Activated B cell treated with CpG ODN at 0.5 μM for 24 hours (primary cell): ENCODE measurements around the gene GEN1. TPM values are rescaled to one million over a fixed set of nuclear protein-coding genes. Genes with fewer than 3 reads are reported as not detected.
"Not testable (repeated sequence)": the region's sequence is repeated elsewhere in the genome, so short reads cannot be mapped to it uniquely, and the experiment has no call there.

Experiments used
- ATAC-seq: fragments of 200-7000 bp; cut with Tn5 transposase; one replicate; pipeline ENCODE4 v1.10.0; 2021; ENCODE audit warnings: low read depth, mild to moderate bottlenecking, moderate library complexity
- CTCF ChIA-PET: fragments of 350-600 bp; sonication (Branson Sonifier 250); formaldehyde crosslinking; loops from one replicate; lab custom pipeline; 2021; ENCODE audit warnings: antibody characterized with exemption; lab: Charles Lee
- POLR2A ChIA-PET: fragments of 350-600 bp; sonication (Branson Sonifier 250); formaldehyde crosslinking; loops from one replicate; lab custom pipeline; 2021; ENCODE audit warnings: antibody characterized with exemption; lab: Charles Lee
- DNase-seq: peaks from one replicate; pipeline ENCODE4 v3.0.0; 2022
- H3K27ac Mint-ChIP-seq: one replicate; pipeline ENCODE4 v1.8.0; 2020; ENCODE audit warnings: mixed read lengths
- H3K27me3 Mint-ChIP-seq: one replicate; pipeline ENCODE4 v1.8.0; 2021; ENCODE audit warnings: mixed read lengths
- H3K36me3 Mint-ChIP-seq: one replicate; pipeline ENCODE4 v1.8.0; 2021; ENCODE audit warnings: low read depth, mixed read lengths
- H3K4me1 Mint-ChIP-seq: one replicate; pipeline ENCODE4 v1.8.0; 2021; ENCODE audit warnings: mixed read lengths
- H3K4me3 Mint-ChIP-seq: one replicate; pipeline ENCODE4 v1.8.0; 2020; ENCODE audit warnings: mild to moderate bottlenecking, mixed read lengths
- H3K9me3 Mint-ChIP-seq: one replicate; pipeline ENCODE4 v1.8.0; 2020; ENCODE audit warnings: mixed read lengths
- CTCF ChIP-seq: fragments of 200-600 bp; IDR thresholded peaks from one replicate; pipeline ENCODE4 v1.8.0; 2022; ENCODE audit warnings: antibody characterized with exemption, mild to moderate bottlenecking
- intact Hi-C: fragments of 100-400 bp; cut with micrococcal nuclease; formaldehyde crosslinking; loops from one replicate; pipeline ENCODE4 v1.15.1; 2024
- total RNA-seq: library from RNA; stranded (reverse); gene quantifications from 2 replicates; pipeline ENCODE4 v1.2.3, GENCODE V29; 2022

GEN1 gene
- total RNA-seq, 1 donor from 2014 or later, result 163 TPM

GRCh38 chr2:17821535-17822444 is 67.9 kb downstream of the GEN1 start:
- Mint-ChIP-seq H3K36me3 (peaks cover 3% of the 10 kb centered on the region), H3K27me3 (no peaks in the 10 kb centered on the region), H3K4me3 (peak overlapping the region; percentile 42), H3K9me3 (no peaks in the 10 kb centered on the region), H3K4me1 (peaks cover 84% of the 10 kb centered on the region), H3K27ac (peak overlapping the region; percentile 88)
- intact Hi-C loops, result loop anchor here (1.0 to 5.0 kb wide), 3 partner anchors 7 to 69 kb away; partner anchors contain the start of gene SMC6
- ChIA-PET POLR2A (interaction anchor here (0.8 to 10.6 kb wide), 7 partner anchors 9 to 68 kb away, joined by 3 to 172 read pairs (median 20); partner anchors contain the start of genes GEN1 and SMC6), CTCF (interaction anchor here (1.0 to 3.0 kb wide), 2 partner anchors 9 kb away, joined by 3 to 9 read pairs; no protein-coding TSS in a partner anchor)
- ATAC-seq (peak; percentile 29), DNase-seq (no peak)
- TF ChIP-seq CTCF, result no peak

GRCh38 chr2:17822445-17823117 is 68.6 kb downstream of the GEN1 start:
- Mint-ChIP-seq H3K36me3 (peaks cover 3% of the 10 kb centered on the region), H3K4me1 (peaks cover 80% of the 10 kb centered on the region), H3K27me3 (no peaks in the 10 kb centered on the region), H3K9me3 (no peaks in the 10 kb centered on the region), H3K4me3 (peak overlapping the region; percentile 42), H3K27ac (peak overlapping the region; percentile 88)
- ChIA-PET CTCF (interaction anchor here (0.9 to 3.0 kb wide), 4 partner anchors 8 to 103 kb away, joined by 3 to 9 read pairs (median 6); no protein-coding TSS in a partner anchor), POLR2A (interaction anchor here (1.9 to 9.9 kb wide), 3 partner anchors 9 to 69 kb away, joined by 20 to 98 read pairs (median 25); partner anchors contain the start of genes GEN1 and SMC6)
- no peak for TF ChIP-seq CTCF
- intact Hi-C loops, result loop anchor here (1.0 to 5.0 kb wide), 4 partner anchors 8 to 70 kb away; partner anchors contain the start of gene SMC6
- no peak for DNase-seq
- peak; percentile 66 for ATAC-seq

GRCh38 chr2:17823646-17824045 is 69.7 kb downstream of the GEN1 start:
- peak; percentile 51 for ATAC-seq
- H3K27me3 Mint-ChIP-seq, H3K36me3 Mint-ChIP-seq, H3K9me3 Mint-ChIP-seq, DNase-seq: not testable (repeated sequence)
- ChIA-PET POLR2A (interaction anchor here (1.9 to 9.9 kb wide), 3 partner anchors 10 to 70 kb away, joined by 20 to 98 read pairs (median 25); partner anchors contain the start of genes GEN1 and SMC6), CTCF (interaction anchor here (2.0 to 3.0 kb wide), 2 partner anchors 11 to 104 kb away, joined by 9 read pairs; no protein-coding TSS in a partner anchor)
- Mint-ChIP-seq H3K27ac (peak overlapping the region; percentile 88), H3K4me1 (peaks cover 77% of the 10 kb centered on the region), H3K4me3 (peak overlapping the region; percentile 12)
- intact Hi-C loops, result loop anchor here (1.0 to 5.0 kb wide), 3 partner anchors 19 to 71 kb away; partner anchors contain the start of gene SMC6

GRCh38 chr2:17827316-17827715 is 73.4 kb downstream of the GEN1 start:
- H3K4me1 Mint-ChIP-seq, result peaks cover 72% of the 10 kb centered on the region
- ATAC-seq, result no peak
- H3K9me3 Mint-ChIP-seq, result peaks cover 7% of the 10 kb centered on the region
- ChIA-PET POLR2A (interaction anchor here (1.2 to 9.9 kb wide), 4 partner anchors 14 to 74 kb away, joined by 4 to 98 read pairs (median 20); partner anchors contain the start of genes GEN1 and SMC6), CTCF (interaction anchor here (1.0 to 1.4 kb wide), 4 partner anchors 14 to 108 kb away, joined by 3 to 5 read pairs (median 3); no protein-coding TSS in a partner anchor)
- no peak for DNase-seq
- no peak overlapping the region for H3K27ac Mint-ChIP-seq
- intact Hi-C loops, result no loop called here
- no peak for TF ChIP-seq CTCF
- no peak overlapping the region for H3K4me3 Mint-ChIP-seq
- peaks cover 6% of the 10 kb centered on the region for H3K36me3 Mint-ChIP-seq
- H3K27me3 Mint-ChIP-seq, result no peaks in the 10 kb centered on the region

DNA sequence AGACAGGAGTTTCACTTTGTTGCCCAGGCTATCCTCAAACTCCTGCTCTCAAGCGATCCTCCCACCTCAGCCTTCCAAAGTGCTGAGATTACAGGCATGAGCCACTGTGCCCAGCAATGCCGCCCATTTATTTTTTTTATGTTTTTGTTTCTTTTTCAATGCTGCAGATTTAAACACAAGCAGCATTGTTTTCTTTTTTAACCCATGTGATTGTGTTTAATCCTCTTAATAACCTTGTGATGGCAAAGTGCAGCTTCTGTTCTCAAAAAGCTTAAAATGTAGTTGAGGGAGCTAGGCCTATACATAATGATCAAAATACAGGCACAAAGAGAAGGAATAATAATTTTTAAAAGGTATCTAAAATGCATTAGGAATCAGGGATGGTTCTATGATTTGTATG is 73.8 kb downstream of the GEN1 start:
- Mint-ChIP-seq H3K9me3 (peaks cover 7% of the 10 kb centered on the region), H3K4me1 (peaks cover 68% of the 10 kb centered on the region), H3K4me3 (no peak overlapping the region), H3K27ac (peak overlapping the region; percentile 83), H3K27me3 (no peaks in the 10 kb centered on the region), H3K36me3 (peaks cover 6% of the 10 kb centered on the region)
- POLR2A ChIA-PET, result interaction anchor here (1.2 to 9.9 kb wide), 5 partner anchors 15 to 74 kb away, joined by 4 to 98 read pairs (median 14); partner anchors contain the start of genes GEN1 and SMC6
- no peak for TF ChIP-seq CTCF
- intact Hi-C loops, result no loop called here
- ATAC-seq (no peak), DNase-seq (no peak)
- CTCF ChIA-PET, result interaction anchor here (1.0 to 1.4 kb wide), 4 partner anchors 14 to 108 kb away, joined by 3 to 5 read pairs (median 3); no protein-coding TSS in a partner anchor
